Activated CD8-positive, alpha-beta T cell treated with anti-CD3 and anti-CD28 coated beads for 36 hours (primary cell): Measurements from ENCODE around the gene OBP2B. TPM values are rescaled to one million over a fixed set of nuclear protein-coding genes. Genes with fewer than 3 reads are reported as not detected.

Source experiments
- ATAC-seq: fragments of 200-7000 bp; cut with Tn5 transposase; one replicate; pipeline ENCODE4 v1.10.0; 2021; ENCODE audit warnings: mild to moderate bottlenecking, moderate library complexity
- CTCF ChIA-PET: fragments of 350-600 bp; sonication (Branson Sonifier 250); formaldehyde crosslinking; loops from one replicate; lab custom pipeline; 2021; ENCODE audit warnings: antibody characterized with exemption; lab: Charles Lee
- POLR2A ChIA-PET: fragments of 350-600 bp; sonication (Branson Sonifier 250); formaldehyde crosslinking; loops from one replicate; lab custom pipeline; 2021; ENCODE audit warnings: antibody characterized with exemption; lab: Charles Lee
- DNase-seq: peaks from one replicate; pipeline ENCODE4 v3.0.0-alpha.2; 2020
- H3K27ac Mint-ChIP-seq: one replicate; pipeline ENCODE4 v1.8.0; 2021; ENCODE audit warnings: mild to moderate bottlenecking, mixed read lengths
- H3K27me3 Mint-ChIP-seq: one replicate; pipeline ENCODE4 v1.8.0; 2021; ENCODE audit warnings: mixed read lengths
- H3K36me3 Mint-ChIP-seq: one replicate; pipeline ENCODE4 v1.8.0; 2021; ENCODE audit warnings: low read depth, mixed read lengths
- H3K4me1 Mint-ChIP-seq: one replicate; pipeline ENCODE4 v1.8.0; 2021; ENCODE audit warnings: low read depth, mixed read lengths
- H3K4me3 Mint-ChIP-seq: one replicate; pipeline ENCODE4 v1.8.0; 2021; ENCODE audit warnings: mild to moderate bottlenecking, moderate library complexity, mixed read lengths
- H3K9me3 Mint-ChIP-seq: one replicate; pipeline ENCODE4 v1.8.0; 2021; ENCODE audit warnings: mixed read lengths
- CTCF ChIP-seq: fragments of 200-600 bp; IDR thresholded peaks from one replicate; pipeline ENCODE4 v1.8.0; 2022; ENCODE audit warnings: antibody characterized with exemption, mild to moderate bottlenecking
- intact Hi-C: fragments of 100-400 bp; cut with micrococcal nuclease; formaldehyde crosslinking; loops from one replicate; pipeline ENCODE4 v1.10.0; 2022
- total RNA-seq, 2 experiments: library from RNA; stranded (reverse); gene quantifications; one replicate each; pipeline ENCODE4 v1.2.3, GENCODE V29; 2021

The OBP2B gene
- total RNA-seq, 2 experiments from 2014 or later, result not detected

- Mint-ChIP-seq H3K27ac (no peak overlapping the region), H3K27me3 (peaks cover 8% of the 10 kb centered on the region), H3K4me3 (no peak overlapping the region), H3K9me3 (no peaks in the 10 kb centered on the region), H3K36me3 (no peaks in the 10 kb centered on the region), H3K4me1 (no peaks in the 10 kb centered on the region)
- TF ChIP-seq CTCF, result no peak
- ChIA-PET POLR2A (no interaction called here), CTCF (no interaction called here)
- DNase-seq, result no peak
- intact Hi-C loops, result no loop called here
- ATAC-seq, result no peak
Observed at GRCh38 chr9:133246562-133246961, 37.5 kb upstream of the OBP2B start.

- POLR2A ChIA-PET, result no interaction called here
- intact Hi-C loops, result no loop called here
- DNase-seq (no peak), ATAC-seq (no peak)
- H3K27ac Mint-ChIP-seq, result no peak overlapping the region
- H3K4me3 Mint-ChIP-seq, result no peak overlapping the region
- TF ChIP-seq CTCF, result no peak
- H3K4me1 Mint-ChIP-seq, result peaks cover 3% of the 10 kb centered on the region
- CTCF ChIA-PET, result no interaction called here
- peaks cover 9% of the 10 kb centered on the region for H3K27me3 Mint-ChIP-seq
- H3K9me3 Mint-ChIP-seq, result no peaks in the 10 kb centered on the region
- no peaks in the 10 kb centered on the region for H3K36me3 Mint-ChIP-seq
Observed at GRCh38 chr9:133242991-133243390, 33.9 kb upstream of the OBP2B start.

- peaks cover 10% of the 10 kb centered on the region for H3K27me3 Mint-ChIP-seq
- no peak for DNase-seq
- no peak overlapping the region for H3K4me3 Mint-ChIP-seq
- H3K9me3 Mint-ChIP-seq, result no peaks in the 10 kb centered on the region
- ChIA-PET CTCF (no interaction called here), POLR2A (no interaction called here)
- TF ChIP-seq CTCF, result no peak
- H3K27ac Mint-ChIP-seq, result no peak overlapping the region
- intact Hi-C loops, result no loop called here
- no peak for ATAC-seq
- peaks cover 3% of the 10 kb centered on the region for H3K4me1 Mint-ChIP-seq
- H3K36me3 Mint-ChIP-seq, result no peaks in the 10 kb centered on the region
Observed at GRCh38 chr9:133242241-133242640, 33.2 kb upstream of the OBP2B start.

GRCh38 chr9:133239533-133240090 lies 30.6 kb upstream of the OBP2B start:
- H3K4me3 Mint-ChIP-seq, result no peak overlapping the region

More at GRCh38 chr9:133239533-133240090, 30.6 kb upstream of the OBP2B start:
- no peak for TF ChIP-seq CTCF
- DNase-seq (no peak), ATAC-seq (no peak)
- intact Hi-C loops, result no loop called here
- Mint-ChIP-seq H3K27ac (no peak overlapping the region), H3K36me3 (no peaks in the 10 kb centered on the region), H3K27me3 (peaks cover 12% of the 10 kb centered on the region), H3K4me1 (peaks cover 3% of the 10 kb centered on the region), H3K9me3 (no peaks in the 10 kb centered on the region)
- CTCF ChIA-PET, result interaction anchor here (0.8 to 2.2 kb wide), 25 partner anchors 9 to 266 kb away, joined by 3 to 29 read pairs (median 3); no protein-coding TSS in a partner anchor
- POLR2A ChIA-PET, result interaction anchor here (1.3 kb wide), 1 partner anchor 21 kb away, joined by 3 read pairs; no protein-coding TSS in a partner anchor
